Upper lobe of left lung (tissue), 4 donors: ENCODE results near the gene SF3A2.

Source experiments
- EP300 ChIP-seq, 4 donors: sonication (generic); formaldehyde crosslinking; IDR thresholded peaks; one replicate each; pipeline ENCODE4 v1.5.1; 2017; ENCODE audit warnings: antibody characterized with exemption in 4 of 4, control low read depth in 2 of 4
- POLR2A ChIP-seq, 4 donors: fragments of 450-650 bp; IDR thresholded peaks; one replicate each; pipeline ENCODE4 v1.5.1; 2016 to 2017; ENCODE audit warnings: antibody characterized with exemption in 4 of 4, mild to moderate bottlenecking in 2 of 4
- TF ChIP-seq, protein P1 (sequence below), 6 experiments: fragments of 450-650 bp in 4 of 6; fragments of 200-600 bp in 2 of 6; sonication (generic) in 2 of 6; IDR thresholded peaks; one replicate each; pipeline ENCODE4 v1.5.1; 2016 to 2019; ENCODE audit warnings: antibody characterized with exemption in 6 of 6

DNA sequence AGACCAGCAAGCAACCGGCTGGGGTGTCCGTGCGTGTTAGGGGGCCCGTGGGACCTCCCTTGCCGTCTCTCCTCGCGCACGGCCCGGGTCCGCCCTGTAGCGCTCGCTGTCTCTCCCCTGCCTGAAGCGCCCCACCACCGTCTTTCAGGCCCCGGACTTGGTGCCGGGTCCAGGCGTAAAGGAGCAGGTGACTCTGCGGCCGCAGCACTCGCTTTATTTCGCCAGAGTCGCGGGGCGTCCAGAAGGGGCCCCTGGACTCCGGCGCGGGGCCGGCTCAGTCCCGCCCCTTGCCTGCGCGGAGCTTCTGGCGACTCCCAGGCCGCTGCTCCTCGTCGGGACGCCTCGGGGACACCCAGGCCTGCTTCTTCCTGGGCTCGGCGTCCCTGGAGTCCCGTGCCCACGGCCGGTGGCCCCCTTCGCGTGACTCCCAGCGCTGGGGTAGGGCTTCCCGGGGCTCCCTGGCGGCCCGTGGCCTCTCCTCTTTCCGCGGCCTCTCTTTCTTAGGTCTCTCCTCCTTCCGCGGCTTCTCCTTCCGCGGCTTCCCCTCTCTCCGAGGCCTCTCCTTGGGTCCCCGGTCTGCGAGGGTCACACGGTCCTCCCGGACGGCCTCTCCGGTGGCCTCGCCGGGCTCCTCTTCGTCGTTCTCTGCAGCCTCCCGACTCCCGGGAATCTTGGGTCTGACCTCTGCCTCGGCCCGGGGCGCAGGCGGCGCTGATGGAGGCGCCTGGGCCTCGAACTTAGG lies 15.6 kb downstream of the SF3A2 start:
- TF ChIP-seq, protein P1, sequence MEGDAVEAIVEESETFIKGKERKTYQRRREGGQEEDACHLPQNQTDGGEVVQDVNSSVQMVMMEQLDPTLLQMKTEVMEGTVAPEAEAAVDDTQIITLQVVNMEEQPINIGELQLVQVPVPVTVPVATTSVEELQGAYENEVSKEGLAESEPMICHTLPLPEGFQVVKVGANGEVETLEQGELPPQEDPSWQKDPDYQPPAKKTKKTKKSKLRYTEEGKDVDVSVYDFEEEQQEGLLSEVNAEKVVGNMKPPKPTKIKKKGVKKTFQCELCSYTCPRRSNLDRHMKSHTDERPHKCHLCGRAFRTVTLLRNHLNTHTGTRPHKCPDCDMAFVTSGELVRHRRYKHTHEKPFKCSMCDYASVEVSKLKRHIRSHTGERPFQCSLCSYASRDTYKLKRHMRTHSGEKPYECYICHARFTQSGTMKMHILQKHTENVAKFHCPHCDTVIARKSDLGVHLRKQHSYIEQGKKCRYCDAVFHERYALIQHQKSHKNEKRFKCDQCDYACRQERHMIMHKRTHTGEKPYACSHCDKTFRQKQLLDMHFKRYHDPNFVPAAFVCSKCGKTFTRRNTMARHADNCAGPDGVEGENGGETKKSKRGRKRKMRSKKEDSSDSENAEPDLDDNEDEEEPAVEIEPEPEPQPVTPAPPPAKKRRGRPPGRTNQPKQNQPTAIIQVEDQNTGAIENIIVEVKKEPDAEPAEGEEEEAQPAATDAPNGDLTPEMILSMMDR (IDR thresholded peaks at IDR 0.05) = no peak
- TF ChIP-seq EP300 (IDR thresholded peaks at IDR 0.05) = no peak
- TF ChIP-seq POLR2A (IDR thresholded peaks at IDR 0.05) = no peak
